Measurements from ENCODE around the gene SLC9B1. TPM values are rescaled to one million over a fixed set of nuclear protein-coding genes. Genes with fewer than 3 reads are reported as not detected.

Gene SLC9B1
- total and polyA plus RNA-seq, 2 of the 8 experiments (the other 6 are each of a cell fraction or from before 2014, with no cell fraction given): 0.08 to 0.19 TPM

GRCh38 chr4:102878901-102879300 is 140.6 kb downstream of the SLC9B1 start:
- Histone ChIP-seq H3K4ac (replicated peaks; ENCODE audit: insufficient read length, low read depth, low read length) (no peak overlapping the region), H3K23ac (ENCODE audit: insufficient read length) (no peak overlapping the region), H3K79me1 (ENCODE audit: low read depth, low read length) (no peaks in the 10 kb centered on the region; the same call in none of the 2 replicates), H3K14ac (ENCODE audit: insufficient read length) (no peak overlapping the region), H2BK20ac (ENCODE audit: low read length) (no peak overlapping the region), H3K79me2 (ENCODE audit: control insufficient read depth in 1 of 2, insufficient read depth in 2 of 2, low read length in 2 of 2) (peaks cover 0 to 48% of the 10 kb centered on the region in 2 experiments; a peak in 2 of 4 replicates), H3K18ac (ENCODE audit: extremely low read depth, low read length) (no peak overlapping the region), H3K4me1 (replicated peaks in 1 of 4; ENCODE audit: control insufficient read depth in 3 of 4, insufficient read depth in 4 of 4, low read length in 3 of 4) (peaks cover 0 to 8% (median 2%) of the 10 kb centered on the region in 4 experiments; a peak in 2 of 7 replicates), H3K27me3 (replicated peaks in 1 of 4; ENCODE audit: control insufficient read depth in 3 of 4, extremely low read depth in 1 of 4, insufficient read depth in 3 of 4, low read length in 3 of 4) (no peaks in the 10 kb centered on the region), H2BK120ac (replicated peaks; ENCODE audit: low read depth, low read length) (no peak overlapping the region), H4K5ac (ENCODE audit: insufficient read length, low read depth, low read length) (no peak overlapping the region), H2BK15ac (ENCODE audit: low read length) (no peak overlapping the region), H3K27ac (ENCODE audit: low read depth, low read length) (no peak overlapping the region), H3K23me2 (ENCODE audit: low read depth, low read length) (no peaks in the 10 kb centered on the region), H4K20me1 (replicated peaks in 1 of 2; ENCODE audit: control insufficient read depth in 1 of 2, insufficient read depth in 2 of 2, low read length in 2 of 2) (no peaks in the 10 kb centered on the region), H4K91ac (replicated peaks; ENCODE audit: insufficient read length, low read length) (no peak overlapping the region), H2BK5ac (ENCODE audit: low read depth, low read length) (no peak overlapping the region), H2AFZ (ENCODE audit: low read length) (no peak overlapping the region), H3K36me3 (ENCODE audit: control insufficient read depth in 2 of 4, insufficient read depth in 4 of 4, low read length in 3 of 4) (peaks cover 2 to 34% (median 22%) of the 10 kb centered on the region in 4 experiments), H2AK5ac (ENCODE audit: low read depth, low read length) (no peak overlapping the region), H3K4me3 (ENCODE audit: extremely low read depth in 1 of 4, insufficient read depth in 2 of 4, low read depth in 3 of 4, low read length in 4 of 4) (no peak overlapping the region), H3K9ac (replicated peaks in 1 of 4; ENCODE audit: extremely low read depth in 1 of 4, low read depth in 3 of 4, low read length in 3 of 4) (no peak overlapping the region), H3K9me3 (ENCODE audit: insufficient read depth in 2 of 2, low read depth in 1 of 2, low read length in 1 of 2) (peaks cover 15 to 16% of the 10 kb centered on the region in 2 experiments), H3K56ac (replicated peaks; ENCODE audit: insufficient read length, low read depth, low read length) (no peak overlapping the region), H3K4me2 (ENCODE audit: insufficient read depth in 1 of 2, low read depth in 2 of 2, low read length in 2 of 2) (no peak overlapping the region), H2BK12ac (ENCODE audit: low read depth, low read length) (no peak overlapping the region), H4K8ac (ENCODE audit: extremely low read depth, insufficient read depth, low read length) (no peak overlapping the region)
- ChIA-PET POLR2A (ENCODE audit: partially characterized antibody) (interaction anchor here (1.6 to 2.8 kb wide), 2 partner anchors 10 to 52 kb away, joined by 6 to 10 read pairs; partner anchors contain the start of gene UBE2D3), CTCF (ENCODE audit: partially characterized antibody) (no interaction called here)
- WGBS, 2 experiments (ENCODE audit: extremely low coverage in 1 of 2, insufficient coverage in 1 of 2, insufficient read length in 1 of 2, insufficient replicate concordance in 2 of 2, low coverage in 1 of 2, low lambda C conversion rate in 2 of 2, missing lambda C conversion rate in 1 of 2): 89% methylated on average over 3 of the region's 3 CpGs; no CpG with 5 or more reads in 1 of the 2 experiments
- DNase-seq (ENCODE audit: low read depth in 1 of 2, low spot score in 2 of 2) (no peak), FAIRE-seq (no peak)
- TF ChIP-seq USF2 (IDR thresholded peaks at IDR 0.05; ENCODE audit: low read length): no peak
- no peak for TF ChIP-seq TBP (IDR thresholded peaks at IDR 0.05; ENCODE audit: low read depth, low read length)
- TF ChIP-seq SIRT6 (IDR thresholded peaks at IDR 0.05; ENCODE audit: low read length): no peak
- no peak for TF ChIP-seq NANOG (IDR thresholded peaks at IDR 0.05; ENCODE audit: insufficient read depth, low read depth, low read length, poor library complexity, severe bottlenecking)
- no peak for TF ChIP-seq SAP30 (IDR thresholded peaks at IDR 0.05; ENCODE audit: insufficient read depth, insufficient replicate concordance, low read length)
- no peak for TF ChIP-seq CHD1 (IDR thresholded peaks at IDR 0.05; ENCODE audit: low read depth, low read length)
- no peak for TF ChIP-seq ASH2L (IDR thresholded peaks at IDR 0.05; ENCODE audit: low read length)

Measured in H1 (cell line).